GM12875 (cell line): ENCODE data around the gene SLC15A3.
"Not testable (repeated sequence)": the region's sequence is repeated elsewhere in the genome, so short reads cannot be mapped to it uniquely, and the experiment has no call there.

Source experiments
- H3K4me3 ChIP-seq: one replicate; pipeline ENCODE4 v1.5.1; 2011; ENCODE audit warnings: low read depth, low read length, control low read depth
- TF ChIP-seq, protein P1 (sequence below): IDR thresholded peaks from 2 replicates; pipeline ENCODE4 v1.5.1; 2011; ENCODE audit warnings: low read depth, mild to moderate bottlenecking, control low read depth, inconsistent platforms, low read length, moderate library complexity, borderline replicate concordance; ENCODE audit not compliant: insufficient read depth

Gene SLC15A3

GRCh38 chr11:60977224-60977623 is 25.2 kb upstream of the SLC15A3 start:
- TF ChIP-seq, protein P1, sequence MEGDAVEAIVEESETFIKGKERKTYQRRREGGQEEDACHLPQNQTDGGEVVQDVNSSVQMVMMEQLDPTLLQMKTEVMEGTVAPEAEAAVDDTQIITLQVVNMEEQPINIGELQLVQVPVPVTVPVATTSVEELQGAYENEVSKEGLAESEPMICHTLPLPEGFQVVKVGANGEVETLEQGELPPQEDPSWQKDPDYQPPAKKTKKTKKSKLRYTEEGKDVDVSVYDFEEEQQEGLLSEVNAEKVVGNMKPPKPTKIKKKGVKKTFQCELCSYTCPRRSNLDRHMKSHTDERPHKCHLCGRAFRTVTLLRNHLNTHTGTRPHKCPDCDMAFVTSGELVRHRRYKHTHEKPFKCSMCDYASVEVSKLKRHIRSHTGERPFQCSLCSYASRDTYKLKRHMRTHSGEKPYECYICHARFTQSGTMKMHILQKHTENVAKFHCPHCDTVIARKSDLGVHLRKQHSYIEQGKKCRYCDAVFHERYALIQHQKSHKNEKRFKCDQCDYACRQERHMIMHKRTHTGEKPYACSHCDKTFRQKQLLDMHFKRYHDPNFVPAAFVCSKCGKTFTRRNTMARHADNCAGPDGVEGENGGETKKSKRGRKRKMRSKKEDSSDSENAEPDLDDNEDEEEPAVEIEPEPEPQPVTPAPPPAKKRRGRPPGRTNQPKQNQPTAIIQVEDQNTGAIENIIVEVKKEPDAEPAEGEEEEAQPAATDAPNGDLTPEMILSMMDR = no peak
- no peak overlapping the region for H3K4me3 ChIP-seq

DNA sequence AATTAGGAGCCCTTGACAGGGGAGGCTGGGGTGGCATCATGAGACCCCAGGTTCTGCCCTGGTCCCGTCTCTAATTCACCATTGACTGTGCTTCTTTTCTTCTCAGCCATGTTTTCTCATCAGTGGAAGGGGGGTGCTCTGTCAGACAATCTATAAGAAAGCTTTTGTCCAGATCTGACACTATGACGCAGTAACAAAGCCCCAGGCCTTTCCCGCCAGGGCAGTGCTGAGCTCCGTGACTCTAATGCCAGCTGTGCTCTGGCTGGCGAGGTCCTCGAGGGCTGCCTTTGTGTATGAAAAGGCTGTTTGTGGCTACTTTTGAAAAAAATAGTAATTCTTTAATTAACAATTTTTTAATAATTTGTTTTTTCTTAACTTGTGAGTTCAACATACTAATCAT is 22.8 kb upstream of the SLC15A3 start:
- TF ChIP-seq, protein P1 = no peak
- H3K4me3 ChIP-seq = no peak overlapping the region

- not testable (repeated sequence) for H3K4me3 ChIP-seq
Measured at GRCh38 chr11:60974316-60974715, 22.3 kb upstream of the SLC15A3 start.

GRCh38 chr11:60973699-60974098 is 21.7 kb upstream of the SLC15A3 start:
- TF ChIP-seq, protein P1 = no peak
- H3K4me3 ChIP-seq = no peak overlapping the region

DNA sequence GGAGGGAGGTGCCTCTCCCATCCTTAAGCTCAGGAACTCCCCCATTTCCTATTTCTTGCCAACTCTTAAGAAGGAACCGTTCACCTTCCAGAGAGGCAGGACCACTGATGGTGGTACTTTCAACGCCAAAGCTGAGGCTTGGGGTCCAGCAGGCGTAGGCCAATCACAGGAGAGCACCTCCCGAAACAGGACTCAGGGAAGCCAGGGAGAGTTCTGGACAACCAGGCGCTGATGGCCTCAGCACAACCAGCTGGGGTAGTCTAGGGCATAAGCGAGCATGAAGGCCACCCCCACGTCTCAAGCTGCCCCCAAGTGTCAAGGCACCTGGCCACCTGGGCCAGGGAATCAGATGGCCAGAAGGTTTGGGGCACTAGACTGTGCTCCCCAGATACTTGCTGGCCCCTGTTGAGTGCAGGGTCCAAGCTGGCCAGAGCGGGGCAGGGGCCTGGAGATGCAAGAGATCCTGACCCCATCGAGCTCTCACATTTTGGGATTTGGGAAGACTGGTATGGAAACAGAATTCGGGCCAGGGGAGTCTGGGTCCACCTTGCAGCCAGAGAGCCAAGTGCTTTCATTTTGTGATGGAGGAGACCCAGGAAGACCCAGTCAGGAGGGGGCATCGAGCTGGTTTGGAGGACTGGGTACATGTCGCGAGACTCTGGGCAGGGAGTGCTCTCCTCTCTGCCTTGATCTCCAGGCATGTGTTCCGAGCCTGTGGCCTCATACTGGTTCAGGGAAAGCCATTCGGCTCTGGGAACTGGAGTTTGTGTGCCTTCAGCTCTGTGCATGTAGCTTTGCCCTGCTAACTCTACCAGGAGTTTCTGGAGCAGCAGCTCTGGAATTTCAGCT is 20.4 kb upstream of the SLC15A3 start:
- TF ChIP-seq, protein P1 = no peak
- peak overlapping the region; percentile 52 for H3K4me3 ChIP-seq

- H3K4me3 ChIP-seq = peak within 1 kb of the TSS; percentile 52
- TF ChIP-seq, protein P1 = no peak
Measured at GRCh38 chr11:60971520-60971919, 19.5 kb upstream of the SLC15A3 start, which contains the start of gene CD6. CD6 (plus strand) TSS chr11:60971680; CDS start chr11:60971866, 186 bp downstream.

GRCh38 chr11:60970890-60971289 is 18.9 kb upstream of the SLC15A3 start:
- TF ChIP-seq, protein P1 = no peak
- H3K4me3 ChIP-seq = no peak overlapping the region

GRCh38 chr11:60970369-60970774 is 18.4 kb upstream of the SLC15A3 start:
- H3K4me3 ChIP-seq = no peak overlapping the region
- TF ChIP-seq, protein P1 = peak; percentile 95
